Choroid plexus epithelial cell (primary cell): ENCODE results near the gene MS4A8.

Source experiments
- DNase-seq: peaks from one replicate; pipeline ENCODE4 v3.0.0-alpha.2; 2010; ENCODE audit warnings: low read depth
- H3K4me3 ChIP-seq: 2 replicates; pipeline ENCODE4 v1.5.1; 2011; ENCODE audit warnings: low read depth, mild to moderate bottlenecking, control low read depth, low read length, moderate library complexity
- TF ChIP-seq, protein P1 (sequence below): conservative IDR thresholded peaks from 2 replicates; pipeline ENCODE4 v1.5.1; 2011; ENCODE audit warnings: low read depth, mild to moderate bottlenecking, control low read depth, inconsistent platforms, low read length, moderate library complexity

MS4A8 gene

GRCh38 chr11:60691661-60692060 lies 7.8 kb upstream of the MS4A8 start:
- no peak for DNase-seq
- no peak overlapping the region for H3K4me3 ChIP-seq
- TF ChIP-seq, protein P1, sequence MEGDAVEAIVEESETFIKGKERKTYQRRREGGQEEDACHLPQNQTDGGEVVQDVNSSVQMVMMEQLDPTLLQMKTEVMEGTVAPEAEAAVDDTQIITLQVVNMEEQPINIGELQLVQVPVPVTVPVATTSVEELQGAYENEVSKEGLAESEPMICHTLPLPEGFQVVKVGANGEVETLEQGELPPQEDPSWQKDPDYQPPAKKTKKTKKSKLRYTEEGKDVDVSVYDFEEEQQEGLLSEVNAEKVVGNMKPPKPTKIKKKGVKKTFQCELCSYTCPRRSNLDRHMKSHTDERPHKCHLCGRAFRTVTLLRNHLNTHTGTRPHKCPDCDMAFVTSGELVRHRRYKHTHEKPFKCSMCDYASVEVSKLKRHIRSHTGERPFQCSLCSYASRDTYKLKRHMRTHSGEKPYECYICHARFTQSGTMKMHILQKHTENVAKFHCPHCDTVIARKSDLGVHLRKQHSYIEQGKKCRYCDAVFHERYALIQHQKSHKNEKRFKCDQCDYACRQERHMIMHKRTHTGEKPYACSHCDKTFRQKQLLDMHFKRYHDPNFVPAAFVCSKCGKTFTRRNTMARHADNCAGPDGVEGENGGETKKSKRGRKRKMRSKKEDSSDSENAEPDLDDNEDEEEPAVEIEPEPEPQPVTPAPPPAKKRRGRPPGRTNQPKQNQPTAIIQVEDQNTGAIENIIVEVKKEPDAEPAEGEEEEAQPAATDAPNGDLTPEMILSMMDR = no peak

DNA sequence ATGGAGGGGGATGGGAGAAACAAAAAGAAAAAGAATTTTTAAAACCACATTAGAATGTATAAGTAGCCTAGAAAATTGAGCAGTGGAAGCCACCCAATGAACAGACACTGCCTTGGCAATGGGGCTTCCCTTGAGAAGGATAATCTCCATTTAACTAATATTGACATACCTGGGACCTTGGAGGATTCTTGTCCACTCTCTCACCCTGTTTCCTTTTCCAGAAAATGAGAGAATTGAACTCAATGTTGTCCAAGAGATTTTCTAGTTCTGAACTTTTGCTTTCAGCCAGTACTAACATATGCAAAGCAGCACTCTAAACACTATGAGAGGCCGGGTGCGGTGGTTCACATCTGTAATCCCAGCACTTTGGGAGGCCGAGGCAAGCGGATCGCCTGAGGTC lies 524 bp downstream of the MS4A8 start:
- H3K4me3 ChIP-seq = no peak overlapping the region
- DNase-seq = no peak
- TF ChIP-seq, protein P1 = no peak

DNA sequence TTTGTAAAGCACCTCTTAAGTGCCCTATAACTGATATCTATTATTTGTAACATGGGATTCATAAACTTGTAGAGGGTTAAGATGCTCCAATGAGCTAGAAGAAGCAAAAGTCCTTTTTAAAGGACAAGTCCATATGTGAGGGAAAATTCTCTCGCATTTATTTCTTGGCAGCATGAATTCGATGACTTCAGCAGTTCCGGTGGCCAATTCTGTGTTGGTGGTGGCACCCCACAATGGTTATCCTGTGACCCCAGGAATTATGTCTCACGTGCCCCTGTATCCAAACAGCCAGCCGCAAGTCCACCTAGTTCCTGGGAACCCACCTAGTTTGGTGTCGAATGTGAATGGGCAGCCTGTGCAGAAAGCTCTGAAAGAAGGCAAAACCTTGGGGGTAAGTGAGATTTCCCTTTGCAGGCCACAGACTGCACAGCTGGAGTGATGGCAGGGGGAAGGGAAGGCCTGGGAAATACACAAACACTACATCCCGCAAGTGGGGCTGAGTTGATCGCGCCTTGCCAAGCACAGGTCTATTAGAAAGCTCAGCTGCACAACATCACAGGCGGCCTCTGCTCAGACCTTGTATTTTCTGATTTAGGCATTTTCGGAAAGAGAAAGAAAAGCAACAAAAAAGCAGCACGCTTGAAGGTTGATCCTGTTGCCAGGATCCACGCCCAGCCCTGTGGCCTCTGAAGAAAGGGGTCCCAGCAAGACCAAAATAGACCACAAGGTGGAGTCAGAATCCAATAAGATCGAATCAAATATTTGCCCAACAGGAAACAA lies 1.5 kb downstream of the MS4A8 start:
- peak; percentile 23 for DNase-seq
- no peak overlapping the region for H3K4me3 ChIP-seq
- TF ChIP-seq, protein P1 = peak; percentile 51

DNA sequence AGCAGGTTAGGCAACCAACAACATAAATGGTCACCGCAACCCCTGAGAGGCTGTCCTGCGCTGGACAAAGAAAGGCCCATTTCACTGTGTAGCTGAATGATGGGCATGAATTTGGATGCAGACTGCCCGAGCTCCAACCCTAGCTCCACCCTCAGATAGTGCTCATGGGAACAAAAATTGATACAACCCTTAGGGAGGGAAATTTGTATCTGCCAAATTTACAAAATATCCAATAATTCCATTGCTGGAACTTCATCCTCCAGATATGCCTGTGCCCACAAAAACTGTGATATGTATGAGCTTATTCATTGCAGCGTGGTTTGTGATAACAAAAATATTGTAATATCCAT lies 2.0 kb downstream of the MS4A8 start:
- TF ChIP-seq, protein P1 = no peak
- no peak overlapping the region for H3K4me3 ChIP-seq
- DNase-seq = no peak

- no peak overlapping the region for H3K4me3 ChIP-seq
- DNase-seq = no peak
- TF ChIP-seq, protein P1 = no peak
These were observed 4.0 kb downstream of the MS4A8 start for GRCh38 chr11:60703374-60703773.

DNA sequence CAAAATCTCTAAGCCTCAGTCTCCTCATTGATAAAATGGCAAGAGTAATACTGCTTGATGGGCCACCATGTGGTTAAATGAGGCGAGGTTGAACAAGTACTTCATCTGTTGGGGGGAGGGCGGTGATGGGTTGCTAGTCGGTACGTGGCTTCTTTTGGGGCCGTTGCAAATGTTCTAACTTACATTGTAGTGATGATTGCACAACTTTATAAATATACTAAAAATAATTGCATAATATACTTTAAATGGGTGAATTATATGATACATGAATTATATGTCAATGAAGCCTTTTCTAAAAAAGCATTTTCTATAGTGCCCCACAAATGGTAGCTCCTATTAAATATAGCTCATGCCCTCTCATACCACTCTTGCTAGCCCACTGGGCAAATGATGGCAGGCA lies 6.5 kb downstream of the MS4A8 start:
- DNase-seq = no peak
- H3K4me3 ChIP-seq = no peak overlapping the region
- TF ChIP-seq, protein P1 = no peak

DNA sequence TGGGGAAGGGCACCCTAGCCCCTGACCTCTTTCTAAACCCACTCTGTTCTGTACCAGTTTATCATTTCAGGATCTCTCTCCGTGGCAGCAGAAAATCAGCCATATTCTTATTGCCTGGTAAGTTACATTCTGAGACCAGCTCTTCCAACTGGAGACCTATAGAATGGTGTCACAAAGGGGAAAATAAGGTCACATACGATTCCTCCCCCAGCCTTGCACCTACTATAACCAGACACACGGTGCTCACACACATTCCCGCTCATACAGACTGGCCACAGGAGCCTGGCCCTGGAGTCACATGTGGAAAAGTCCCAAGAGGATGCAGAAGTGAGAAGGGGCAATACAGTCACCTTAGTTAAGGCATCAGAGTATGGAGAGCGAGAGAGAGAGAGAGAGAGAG lies 7.5 kb downstream of the MS4A8 start:
- no peak for DNase-seq
- TF ChIP-seq, protein P1 = no peak
- no peak overlapping the region for H3K4me3 ChIP-seq
